ENCODE measurements around the gene PKP2.

The PKP2 gene

GRCh38 chr12:32820376-32820931, 76.1 kb downstream of the PKP2 start:
- Histone ChIP-seq H3K9ac (ENCODE audit: low read length) (no peak overlapping the region), H4K20me1 (ENCODE audit: insufficient read depth, low read length) (no peaks in the 10 kb centered on the region), H3K79me2 (ENCODE audit: insufficient read depth, low read length) (no peaks in the 10 kb centered on the region), H3K4me1 (ENCODE audit: insufficient read depth, low read length, severe bottlenecking) (no peaks in the 10 kb centered on the region), H3K36me3 (ENCODE audit: insufficient read depth, low read length) (no peaks in the 10 kb centered on the region), H3K9me2 (ENCODE audit: low read depth, low read length) (no peaks in the 10 kb centered on the region), H3K4me2 (ENCODE audit: low read length) (no peak overlapping the region), H2AFZ (ENCODE audit: low read length) (no peak overlapping the region), H3K27ac (ENCODE audit: low read depth, low read length, poor library complexity, severe bottlenecking) (no peak overlapping the region), H3K27me3 (ENCODE audit: insufficient read depth, low read length) (no peaks in the 10 kb centered on the region), H3K4me3 (ENCODE audit: low read depth, low read length, poor library complexity, severe bottlenecking) (no peak overlapping the region), H3K9me3 (ENCODE audit: low read length) (no peaks in the 10 kb centered on the region), H3F3A (ENCODE audit: insufficient read depth, low read length) (no peaks in the 10 kb centered on the region)
- no peak for TF ChIP-seq EZH2 (IDR thresholded peaks at IDR 0.05; ENCODE audit: borderline replicate concordance, low read length)
- no peak for TF ChIP-seq CTCF (IDR thresholded peaks at IDR 0.05; ENCODE audit: low read length)

- H3K9ac ChIP-seq (ENCODE audit: low read length) = no peak overlapping the region
- no peak overlapping the region for H2AFZ ChIP-seq (ENCODE audit: low read length)
- H3K4me2 ChIP-seq (ENCODE audit: low read length) = no peak overlapping the region
- H3F3A ChIP-seq (ENCODE audit: insufficient read depth, low read length) = no peaks in the 10 kb centered on the region
- H3K9me2 ChIP-seq (ENCODE audit: low read depth, low read length) = no peaks in the 10 kb centered on the region
- H3K79me2 ChIP-seq (ENCODE audit: insufficient read depth, low read length) = no peaks in the 10 kb centered on the region
- TF ChIP-seq CTCF (IDR thresholded peaks at IDR 0.05; ENCODE audit: low read length) (no peak), EZH2 (IDR thresholded peaks at IDR 0.05; ENCODE audit: borderline replicate concordance, low read length) (no peak)
- H3K36me3 ChIP-seq (ENCODE audit: insufficient read depth, low read length) = no peaks in the 10 kb centered on the region
- H3K4me1 ChIP-seq (ENCODE audit: insufficient read depth, low read length, severe bottlenecking) = no peaks in the 10 kb centered on the region
- H3K4me3 ChIP-seq (ENCODE audit: low read depth, low read length, poor library complexity, severe bottlenecking) = no peak overlapping the region
- no peak overlapping the region for H3K27ac ChIP-seq (ENCODE audit: low read depth, low read length, poor library complexity, severe bottlenecking)
- no peaks in the 10 kb centered on the region for H4K20me1 ChIP-seq (ENCODE audit: insufficient read depth, low read length)
- H3K27me3 ChIP-seq (ENCODE audit: insufficient read depth, low read length) = no peaks in the 10 kb centered on the region
- H3K9me3 ChIP-seq (ENCODE audit: low read length) = no peaks in the 10 kb centered on the region
These were observed 77.2 kb downstream of the PKP2 start for GRCh38 chr12:32819424-32819823.

GRCh38 chr12:32811686-32812392, 84.7 kb downstream of the PKP2 start:
- Histone ChIP-seq H3K36me3 (ENCODE audit: insufficient read depth, low read length) (no peaks in the 10 kb centered on the region), H3K9ac (ENCODE audit: low read length) (no peak overlapping the region), H3K4me1 (ENCODE audit: insufficient read depth, low read length, severe bottlenecking) (no peaks in the 10 kb centered on the region), H4K20me1 (ENCODE audit: insufficient read depth, low read length) (no peaks in the 10 kb centered on the region), H3K4me3 (ENCODE audit: low read depth, low read length, poor library complexity, severe bottlenecking) (no peak overlapping the region), H3K27ac (ENCODE audit: low read depth, low read length, poor library complexity, severe bottlenecking) (no peak overlapping the region), H3F3A (ENCODE audit: insufficient read depth, low read length) (no peaks in the 10 kb centered on the region), H3K9me3 (ENCODE audit: low read length) (no peaks in the 10 kb centered on the region), H3K27me3 (ENCODE audit: insufficient read depth, low read length) (no peaks in the 10 kb centered on the region), H3K9me2 (ENCODE audit: low read depth, low read length) (no peaks in the 10 kb centered on the region), H3K4me2 (ENCODE audit: low read length) (no peak overlapping the region), H2AFZ (ENCODE audit: low read length) (no peak overlapping the region), H3K79me2 (ENCODE audit: insufficient read depth, low read length) (no peaks in the 10 kb centered on the region)
- TF ChIP-seq CTCF (IDR thresholded peaks at IDR 0.05; ENCODE audit: low read length) (no peak), EZH2 (IDR thresholded peaks at IDR 0.05; ENCODE audit: borderline replicate concordance, low read length) (no peak)
